ENCODE results near the gene PIGU. TPM values are rescaled to one million over a fixed set of nuclear protein-coding genes. Genes with fewer than 3 reads are reported as not detected.

The PIGU gene, protein sequence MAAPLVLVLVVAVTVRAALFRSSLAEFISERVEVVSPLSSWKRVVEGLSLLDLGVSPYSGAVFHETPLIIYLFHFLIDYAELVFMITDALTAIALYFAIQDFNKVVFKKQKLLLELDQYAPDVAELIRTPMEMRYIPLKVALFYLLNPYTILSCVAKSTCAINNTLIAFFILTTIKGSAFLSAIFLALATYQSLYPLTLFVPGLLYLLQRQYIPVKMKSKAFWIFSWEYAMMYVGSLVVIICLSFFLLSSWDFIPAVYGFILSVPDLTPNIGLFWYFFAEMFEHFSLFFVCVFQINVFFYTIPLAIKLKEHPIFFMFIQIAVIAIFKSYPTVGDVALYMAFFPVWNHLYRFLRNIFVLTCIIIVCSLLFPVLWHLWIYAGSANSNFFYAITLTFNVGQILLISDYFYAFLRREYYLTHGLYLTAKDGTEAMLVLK
- total RNA-seq: 10.8 and 14.4 TPM in 2 replicates

DNA sequence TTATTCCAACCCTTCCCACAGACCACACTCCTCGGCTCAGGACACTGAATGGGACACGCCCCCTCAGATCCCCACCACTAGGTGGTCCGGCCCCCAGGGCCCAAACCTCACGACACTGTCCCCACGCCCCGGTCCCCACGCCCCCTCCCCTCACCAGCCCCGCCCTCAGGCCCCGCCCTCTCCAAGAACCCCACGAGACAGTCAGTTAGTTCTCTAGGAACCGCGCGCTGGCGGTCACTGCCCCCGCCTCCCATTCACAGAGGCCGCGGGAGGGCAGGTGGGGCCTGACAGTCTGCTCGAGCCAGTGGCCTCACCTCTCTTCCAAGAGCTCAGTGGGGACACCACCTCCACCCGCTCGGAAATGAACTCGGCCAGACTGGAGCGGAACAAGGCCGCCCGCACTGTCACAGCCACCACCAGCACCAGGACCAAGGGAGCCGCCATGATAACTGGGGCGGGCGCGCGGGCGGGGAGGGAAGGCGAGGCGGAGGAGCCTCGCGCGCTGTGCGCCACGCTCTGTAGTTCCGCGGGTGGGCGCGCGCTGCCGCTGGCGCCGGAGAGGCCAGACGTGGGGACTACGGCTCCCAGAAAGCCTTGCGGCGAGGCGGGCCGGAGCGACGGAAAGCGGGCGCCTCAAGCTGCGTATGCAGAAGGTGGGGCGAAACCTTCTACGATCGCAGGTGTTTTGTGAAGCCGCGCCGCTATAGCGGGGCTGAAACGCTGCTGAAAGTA is at the start of gene PIGU:
Gene PIGU, minus strand, starts transcription at position 451 of the 732 bp plus-strand sequence. Its CDS starts 7 bp downstream, at position 444.

DNA sequence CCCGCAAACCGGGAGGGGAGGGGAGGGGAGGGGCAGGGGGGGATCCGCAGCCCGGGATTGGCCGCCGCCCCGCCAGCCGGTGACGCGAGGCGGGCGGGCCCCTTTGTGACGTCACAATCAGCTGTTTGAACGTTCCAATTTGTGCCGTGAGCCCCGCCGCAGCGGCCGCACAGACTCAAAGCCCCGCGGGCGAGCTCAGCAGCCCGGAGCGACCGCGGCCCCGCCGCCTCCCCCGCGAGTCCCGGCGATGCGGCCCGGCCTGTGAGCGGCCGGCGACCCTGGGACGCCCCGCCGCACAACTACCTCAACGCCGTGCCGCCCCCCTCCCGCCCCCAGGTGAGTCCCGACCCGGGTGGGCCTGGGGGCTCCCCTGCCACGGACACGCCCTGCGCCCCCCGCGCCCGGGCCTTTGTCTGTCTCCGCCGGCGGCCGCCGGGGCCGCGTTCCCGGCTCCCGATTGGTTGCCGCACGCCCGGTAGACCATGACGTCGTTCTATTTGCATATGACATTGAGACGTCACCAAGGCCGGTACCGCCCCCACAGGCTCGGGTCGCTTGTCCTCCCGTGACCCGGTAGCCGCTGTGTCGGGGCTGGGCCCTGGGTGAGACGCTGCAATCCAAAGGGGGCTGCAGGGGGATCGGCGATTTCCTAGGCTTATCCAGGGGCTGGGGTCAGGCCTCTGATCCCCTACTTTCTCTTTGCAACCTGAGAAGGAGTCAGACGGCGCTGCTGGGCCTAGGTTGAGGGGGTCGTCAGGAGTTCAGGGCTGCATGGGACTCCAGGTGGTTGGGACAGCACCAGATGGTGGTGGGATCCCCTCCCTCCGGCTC is 27.5 kb upstream of the PIGU start, which contains the start of gene TP53INP2:
Gene TP53INP2, plus strand, starts transcription at position 168 of the 831 bp plus-strand sequence. CDS start 4,396 bp downstream, outside the sequence.

DNA sequence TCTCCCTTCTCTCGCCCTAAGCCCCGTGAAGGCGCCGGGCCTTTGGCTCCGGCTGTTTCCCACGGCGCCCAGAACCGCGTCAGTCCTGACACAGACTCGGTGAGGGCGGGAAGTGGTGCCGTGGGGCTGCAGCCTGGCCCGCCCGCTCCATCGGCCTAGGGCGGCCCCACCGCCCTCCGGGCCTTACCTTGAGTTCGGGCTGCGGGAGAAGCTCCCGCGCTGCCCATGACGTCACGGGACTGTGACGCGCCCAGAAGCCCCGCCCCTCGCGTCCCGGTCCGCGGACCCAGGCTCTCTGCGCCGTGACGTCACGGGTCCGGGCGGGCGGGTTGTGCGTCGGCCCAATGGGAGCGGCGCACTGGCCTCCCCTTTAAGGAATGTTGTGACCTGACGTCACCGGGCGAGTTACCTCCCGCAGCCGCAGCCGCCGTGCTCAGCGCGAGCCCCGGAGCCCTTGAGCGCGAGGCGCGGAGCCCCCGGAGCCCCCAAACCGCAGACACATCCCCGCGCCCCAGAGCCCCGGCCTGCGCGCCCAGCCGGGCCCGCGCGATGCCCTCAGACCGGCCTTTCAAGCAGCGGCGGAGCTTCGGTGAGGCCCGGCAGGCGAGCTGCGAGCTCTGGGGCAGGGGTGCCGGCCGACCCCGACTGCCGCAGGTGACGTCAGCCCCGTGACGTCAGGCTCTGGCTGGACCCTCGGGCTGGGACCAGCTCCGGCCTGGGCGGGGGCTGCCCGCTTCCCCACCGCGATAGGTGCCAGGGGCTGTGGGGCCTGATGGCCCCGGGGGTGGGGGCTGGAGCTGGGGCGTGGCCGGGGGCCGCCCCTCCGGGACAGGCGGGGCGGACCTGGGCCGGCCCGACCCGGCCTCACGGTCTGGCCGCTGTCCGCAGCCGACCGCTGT is 118.3 kb downstream of the PIGU start, which contains the start of gene MAP1LC3A:
Gene MAP1LC3A, plus strand, starts transcription at position 399 of the 899 bp plus-strand sequence. Its CDS starts 151 bp downstream, at position 550.

GRCh38 chr20:34516247-34517113 is 160.4 kb downstream of the PIGU start, which contains the start of gene DYNLRB1:
TSS of gene DYNLRB1 (plus strand) at chr20:34516422. CDS start at chr20:34516459, 37 bp downstream.

Small RNAs within 50 kb of the gene (small RNA-seq; reads per million reads assigned to genes)
- gene AL118520.1 (not detected), gene RF00019 (not detected)

Other genes starting within 250 kb of the PIGU start
- 68.6 and 69.6 TPM in 2 replicates for gene DYNLRB1, start 160.7 kb downstream of the PIGU start, total RNA-seq
- 15.5 and 28.4 TPM in 2 replicates for gene MAP1LC3A, start 118.4 kb downstream of the PIGU start, total RNA-seq
- 6.2 and 8.9 TPM in 2 replicates for gene TP53INP2, start 27.3 kb upstream of the PIGU start, total RNA-seq
- gene NCOA6, start 148.6 kb upstream of the PIGU start, total RNA-seq: 9.1 and 10.2 TPM in 2 replicates
- gene GGT7, start 195.8 kb upstream of the PIGU start, total RNA-seq: 2.4 and 2.9 TPM in 2 replicates
- gene ACSS2, start 199.5 kb upstream of the PIGU start, total RNA-seq: 37.0 and 40.5 TPM in 2 replicates